Colonic mucosa (tissue), 4 donors: ENCODE data around the gene MAGI3. TPM values are rescaled to one million over a fixed set of nuclear protein-coding genes. Genes with fewer than 3 reads are reported as not detected.

Experiments
- DNase-seq: peaks from one replicate; pipeline ENCODE4 v3.0.0-alpha.2; 2020
- H3K27ac ChIP-seq: fragments of 200-600 bp; one replicate; pipeline ENCODE4 v1.8.0; 2021
- H3K27me3 ChIP-seq: fragments of 200-600 bp; one replicate; pipeline ENCODE4 v1.8.0; 2021
- H3K36me3 ChIP-seq: fragments of 200-600 bp; one replicate; pipeline ENCODE4 v1.8.0; 2021
- H3K4me1 ChIP-seq: fragments of 200-600 bp; one replicate; pipeline ENCODE4 v1.8.0; 2021; ENCODE audit warnings: mild to moderate bottlenecking
- H3K4me3 ChIP-seq: fragments of 200-600 bp; one replicate; pipeline ENCODE4 v1.8.0; 2021
- H3K9ac ChIP-seq, 2 donors: one replicate each; pipeline ENCODE4 v1.7.0; 2013; ENCODE audit warnings: control low read depth in 2 of 2, low read depth in 2 of 2, low read length in 2 of 2
- H3K9me3 ChIP-seq: fragments of 200-600 bp; one replicate; pipeline ENCODE4 v1.8.0; 2021
- CTCF ChIP-seq: fragments of 200-600 bp; IDR thresholded peaks from one replicate; pipeline ENCODE4 v1.8.0; 2022; ENCODE audit warnings: antibody characterized with exemption, mild to moderate bottlenecking
- intact Hi-C: fragments of 100-400 bp; cut with DNase I; formaldehyde crosslinking; loops from one replicate; pipeline ENCODE4 v1.14.1; 2022
- total RNA-seq, 2 donors: library from RNA; stranded (reverse); fragmentation: NEBNext Ultra II Directional in 1 of 2; extraction: Animal tissue kit (Norgen Biotek cat#: 25700) in 1 of 2; gene quantifications; one replicate each; pipeline ENCODE4 v1.2.1, GENCODE V29; 2021
- donor health status: healthy.
- donor health status: DM: no; HTN: no; CAD: no.
- donor health status: DM: no; HTN: no; CAD: no.

Gene MAGI3
- total RNA-seq, 2 donors from 2014 or later = 38.2 to 46.5 TPM

GRCh38 chr1:113610372-113610771 is 220.1 kb downstream of the MAGI3 start:
- intact Hi-C loops = no loop called here
- TF ChIP-seq CTCF = no peak
- Histone ChIP-seq H3K4me3 (no peak overlapping the region), H3K27me3 (no peaks in the 10 kb centered on the region), H3K9ac (no peak overlapping the region), H3K36me3 (no peaks in the 10 kb centered on the region), H3K4me1 (no peaks in the 10 kb centered on the region), H3K9me3 (no peaks in the 10 kb centered on the region), H3K27ac (no peak overlapping the region)
- DNase-seq = no peak

- Histone ChIP-seq H3K4me3 (no peak overlapping the region), H3K4me1 (no peaks in the 10 kb centered on the region), H3K27ac (no peak overlapping the region), H3K9me3 (no peaks in the 10 kb centered on the region), H3K36me3 (no peaks in the 10 kb centered on the region), H3K9ac (no peak overlapping the region), H3K27me3 (no peaks in the 10 kb centered on the region)
- intact Hi-C loops = no loop called here
- DNase-seq = no peak
- TF ChIP-seq CTCF = no peak
These were observed 225.1 kb downstream of the MAGI3 start for GRCh38 chr1:113615425-113615824.

- DNase-seq = no peak
- Histone ChIP-seq H3K27me3 (no peaks in the 10 kb centered on the region), H3K4me1 (no peaks in the 10 kb centered on the region), H3K4me3 (no peak overlapping the region), H3K9me3 (no peaks in the 10 kb centered on the region), H3K36me3 (no peaks in the 10 kb centered on the region), H3K27ac (no peak overlapping the region), H3K9ac (no peak overlapping the region)
- TF ChIP-seq CTCF = no peak
- intact Hi-C loops = no loop called here
These were observed 225.8 kb downstream of the MAGI3 start for GRCh38 chr1:113616156-113616555.

- Histone ChIP-seq H3K4me1 (no peaks in the 10 kb centered on the region), H3K36me3 (no peaks in the 10 kb centered on the region), H3K27ac (no peak overlapping the region), H3K9ac (no peak overlapping the region), H3K27me3 (no peaks in the 10 kb centered on the region), H3K9me3 (no peaks in the 10 kb centered on the region), H3K4me3 (no peak overlapping the region)
- no peak for TF ChIP-seq CTCF
- DNase-seq = no peak
- intact Hi-C loops = no loop called here
These were observed 227.3 kb downstream of the MAGI3 start for GRCh38 chr1:113617438-113618141.

- H3K27ac ChIP-seq = no peak overlapping the region
- intact Hi-C loops = no loop called here
- H3K4me3 ChIP-seq = no peak overlapping the region
- no peak for TF ChIP-seq CTCF
- H3K36me3 ChIP-seq = no peaks in the 10 kb centered on the region
- H3K27me3 ChIP-seq = no peaks in the 10 kb centered on the region
- no peaks in the 10 kb centered on the region for H3K4me1 ChIP-seq
- H3K9me3 ChIP-seq = no peaks in the 10 kb centered on the region
- no peak for DNase-seq
- no peak overlapping the region for H3K9ac ChIP-seq
These were observed 238.7 kb downstream of the MAGI3 start for GRCh38 chr1:113628997-113629396.
